Neural crest cell (in vitro differentiated cells): ENCODE data around the gene SELENOV. TPM values are rescaled to one million over a fixed set of nuclear protein-coding genes. Genes with fewer than 3 reads are reported as not detected.
"Not testable (repeated sequence)": the region's sequence is repeated elsewhere in the genome, so short reads cannot be mapped to it uniquely, and the experiment has no call there.

Source experiments
- DNase-seq: peaks from one replicate; pipeline ENCODE4 v3.0.0; 2021; ENCODE audit warnings: low read depth, mixed read lengths, low spot score
- H3K27ac Mint-ChIP-seq: one replicate; pipeline ENCODE4 v1.8.0; 2021; ENCODE audit warnings: mild to moderate bottlenecking, mixed read lengths; ENCODE audit not compliant: unreplicated experiment
- H3K27me3 Mint-ChIP-seq: 2 replicates; pipeline ENCODE4 v1.8.0; 2021; ENCODE audit warnings: low read depth, mild to moderate bottlenecking, mixed read lengths
- H3K36me3 Mint-ChIP-seq: 2 replicates; pipeline ENCODE4 v1.8.0; 2021; ENCODE audit warnings: low read depth, mild to moderate bottlenecking, mixed read lengths
- H3K4me1 Mint-ChIP-seq: 2 replicates; pipeline ENCODE4 v1.8.0; 2021; ENCODE audit warnings: mixed read lengths
- H3K4me3 Mint-ChIP-seq: one replicate; pipeline ENCODE4 v1.8.0; 2021; ENCODE audit warnings: mild to moderate bottlenecking, mixed read lengths
- H3K9me3 Mint-ChIP-seq: 2 replicates; pipeline ENCODE4 v1.8.0; 2021; ENCODE audit warnings: mixed read lengths
- total RNA-seq: library from RNA; stranded (reverse); gene quantifications from 2 replicates; pipeline ENCODE4 v1.2.1, GENCODE V29; 2021
- TF ChIP-seq, protein P1 (sequence below): fragments of 200-600 bp; sonication (generic); conservative IDR thresholded peaks from 2 replicates; pipeline ENCODE4 v1.5.0; 2021; ENCODE audit warnings: antibody characterized with exemption, mild to moderate bottlenecking

Gene SELENOV
- total RNA-seq, 1 donor from 2014 or later, result not detected

DNA sequence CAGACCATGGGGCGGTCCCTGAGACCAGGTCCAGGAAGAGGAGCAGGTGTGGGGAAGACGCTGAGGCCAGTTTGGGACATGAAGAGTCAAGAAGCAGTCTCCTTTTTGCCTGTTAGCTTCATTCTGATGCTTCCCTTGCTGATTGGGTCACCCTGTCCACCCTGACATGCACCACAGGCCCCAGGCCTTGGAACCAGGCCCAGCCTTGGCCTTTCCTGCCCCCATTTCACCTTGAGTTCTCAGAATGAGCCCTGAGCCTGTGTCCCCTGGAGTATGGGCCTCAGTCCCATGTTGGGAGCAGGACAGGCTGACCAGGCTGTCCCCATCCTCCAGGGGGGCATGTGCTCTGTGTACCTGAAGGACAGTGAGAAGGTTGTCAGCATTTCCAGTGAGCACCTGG, 39.2 kb upstream of the SELENOV start:
- Mint-ChIP-seq H3K27me3 (no peaks in the 10 kb centered on the region), H3K4me1 (peaks cover 11% of the 10 kb centered on the region), H3K36me3 (peaks cover 13% of the 10 kb centered on the region), H3K27ac (no peak overlapping the region), H3K4me3 (no peak overlapping the region), H3K9me3 (no peaks in the 10 kb centered on the region)
- no peak for DNase-seq
- TF ChIP-seq, protein P1, sequence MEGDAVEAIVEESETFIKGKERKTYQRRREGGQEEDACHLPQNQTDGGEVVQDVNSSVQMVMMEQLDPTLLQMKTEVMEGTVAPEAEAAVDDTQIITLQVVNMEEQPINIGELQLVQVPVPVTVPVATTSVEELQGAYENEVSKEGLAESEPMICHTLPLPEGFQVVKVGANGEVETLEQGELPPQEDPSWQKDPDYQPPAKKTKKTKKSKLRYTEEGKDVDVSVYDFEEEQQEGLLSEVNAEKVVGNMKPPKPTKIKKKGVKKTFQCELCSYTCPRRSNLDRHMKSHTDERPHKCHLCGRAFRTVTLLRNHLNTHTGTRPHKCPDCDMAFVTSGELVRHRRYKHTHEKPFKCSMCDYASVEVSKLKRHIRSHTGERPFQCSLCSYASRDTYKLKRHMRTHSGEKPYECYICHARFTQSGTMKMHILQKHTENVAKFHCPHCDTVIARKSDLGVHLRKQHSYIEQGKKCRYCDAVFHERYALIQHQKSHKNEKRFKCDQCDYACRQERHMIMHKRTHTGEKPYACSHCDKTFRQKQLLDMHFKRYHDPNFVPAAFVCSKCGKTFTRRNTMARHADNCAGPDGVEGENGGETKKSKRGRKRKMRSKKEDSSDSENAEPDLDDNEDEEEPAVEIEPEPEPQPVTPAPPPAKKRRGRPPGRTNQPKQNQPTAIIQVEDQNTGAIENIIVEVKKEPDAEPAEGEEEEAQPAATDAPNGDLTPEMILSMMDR, result no peak

DNA sequence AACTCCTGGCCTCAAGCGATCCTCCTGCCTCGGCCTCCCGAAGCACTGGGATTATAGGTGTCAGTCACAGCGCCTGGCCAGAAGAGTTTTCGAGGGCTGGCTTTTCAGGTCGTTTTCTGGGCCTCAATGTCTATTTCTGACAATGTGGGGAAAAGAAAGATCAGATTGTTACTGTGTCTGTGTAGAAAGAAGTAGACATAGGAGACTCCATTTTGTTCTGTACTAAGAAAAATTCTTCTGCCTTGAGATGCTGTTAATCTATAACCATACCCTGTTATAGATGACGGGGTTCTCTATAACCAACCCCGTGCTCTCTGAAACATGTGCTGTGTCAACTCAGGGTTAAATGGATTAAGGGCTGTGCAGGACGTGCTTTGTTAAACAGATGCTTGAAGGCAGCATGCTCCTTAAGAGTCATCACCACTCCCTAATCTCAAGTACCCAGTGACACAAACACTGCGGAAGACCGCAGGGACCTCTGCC, 35.6 kb upstream of the SELENOV start:
- peak overlapping the region; percentile 93 for H3K4me3 Mint-ChIP-seq
- H3K4me1 Mint-ChIP-seq, result peaks cover 23% of the 10 kb centered on the region
- not testable (repeated sequence) for H3K9me3 Mint-ChIP-seq, H3K27me3 Mint-ChIP-seq, DNase-seq, H3K36me3 Mint-ChIP-seq
- H3K27ac Mint-ChIP-seq, result peak overlapping the region; percentile 94

DNA sequence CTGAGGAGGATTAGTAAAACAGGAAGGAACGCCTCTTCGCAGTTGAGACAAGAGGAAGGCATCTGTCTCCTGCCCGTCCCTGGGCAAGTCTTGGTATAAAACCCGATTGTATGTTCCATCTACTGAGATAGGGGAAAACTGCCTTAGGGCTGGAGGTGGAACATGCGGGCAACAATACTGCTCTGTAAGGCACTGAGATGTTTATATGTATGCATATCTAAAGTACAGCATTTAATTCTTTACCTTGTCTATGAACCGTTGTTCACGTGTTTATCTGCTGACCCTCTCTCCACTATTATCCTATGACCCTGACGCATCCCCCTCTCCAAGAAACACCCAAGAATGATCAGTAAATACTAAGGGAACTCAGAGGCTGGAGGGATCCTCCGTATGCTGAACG, 35.0 kb upstream of the SELENOV start:
- Mint-ChIP-seq H3K4me3 (peak overlapping the region; percentile 93), H3K27ac (peak overlapping the region; percentile 94), H3K4me1 (peaks cover 23% of the 10 kb centered on the region), H3K27me3 (no peaks in the 10 kb centered on the region), H3K36me3 (peaks cover 5% of the 10 kb centered on the region), H3K9me3 (no peaks in the 10 kb centered on the region)
- TF ChIP-seq, protein P1, result no peak
- no peak for DNase-seq

DNA sequence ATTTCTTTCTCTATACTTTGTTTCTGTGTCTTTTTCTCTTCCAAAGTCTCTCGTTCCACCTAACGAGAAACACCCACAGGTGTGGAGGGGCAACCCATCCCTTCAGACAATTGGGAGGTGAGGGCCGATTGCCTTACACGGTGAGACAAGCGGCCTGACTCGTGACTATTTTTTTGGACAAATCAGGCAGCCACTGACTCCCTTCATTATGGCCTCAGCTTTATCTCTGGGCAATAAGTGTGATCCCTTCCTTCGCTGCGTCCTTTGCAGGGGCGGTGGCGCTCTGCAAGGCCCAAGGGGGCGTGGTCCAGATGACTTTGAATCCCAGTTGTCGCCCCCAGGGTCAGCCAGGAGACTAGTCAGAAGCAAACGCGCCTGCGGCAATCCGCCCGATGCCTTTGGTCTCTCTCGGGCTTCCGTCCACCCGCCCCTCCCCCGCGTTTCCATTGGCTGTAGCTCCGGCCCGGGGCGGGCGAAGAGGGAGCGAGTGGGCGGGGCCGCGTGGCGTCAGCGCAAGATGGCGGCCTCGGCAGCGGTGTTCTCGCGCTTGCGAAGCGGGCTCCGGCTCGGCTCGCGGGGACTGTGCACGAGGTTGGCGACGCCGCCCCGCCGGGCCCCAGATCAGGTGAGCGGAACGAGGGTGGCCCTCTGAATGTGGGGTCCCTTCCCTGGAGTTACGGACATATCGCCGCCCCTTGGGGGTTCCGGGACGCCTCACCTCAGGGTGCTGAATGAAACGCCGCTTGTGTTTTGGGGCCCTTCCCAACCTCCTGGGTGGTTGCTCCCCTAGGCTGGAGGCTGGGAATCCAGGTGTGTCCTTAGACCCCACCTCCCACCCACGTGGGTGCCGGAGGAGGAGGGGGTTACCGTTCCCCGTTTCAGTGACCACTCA, 34.4 kb upstream of the SELENOV start, which contains the start of gene TIMM50:
Gene TIMM50 (plus strand): TSS at position 502 of the 892 bp plus-strand sequence. CDS start 16 bp downstream, at position 518.
- DNase-seq, result peak; percentile 99
- H3K36me3 Mint-ChIP-seq, result peaks cover 5% of the 10 kb centered on the region
- TF ChIP-seq, protein P1, result no peak

DNA sequence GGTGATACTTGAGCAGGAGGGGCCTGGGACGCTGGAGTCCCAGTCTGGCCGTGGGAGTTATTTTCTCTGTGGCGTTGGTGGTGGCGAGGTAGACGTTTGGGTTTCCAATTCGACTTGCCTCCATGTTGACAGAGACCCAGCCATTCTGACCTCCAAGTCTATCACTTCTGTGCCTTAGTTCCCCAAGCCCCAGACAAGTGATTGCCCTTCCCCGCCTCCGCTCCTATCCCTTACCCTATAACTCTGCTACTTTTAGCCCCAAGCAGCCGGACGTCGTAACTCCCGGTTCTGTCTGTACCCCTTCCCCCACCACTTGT, 33.8 kb upstream of the SELENOV start:
- Mint-ChIP-seq H3K4me1 (peaks cover 23% of the 10 kb centered on the region), H3K9me3 (no peaks in the 10 kb centered on the region), H3K4me3 (peak overlapping the region; percentile 93), H3K27ac (peak overlapping the region; percentile 97), H3K27me3 (no peaks in the 10 kb centered on the region), H3K36me3 (peaks cover 5% of the 10 kb centered on the region)
- TF ChIP-seq, protein P1, result no peak
- no peak for DNase-seq

More for the DNA sequence above, 34.4 kb upstream of the SELENOV start, which contains the start of gene TIMM50:
- H3K27me3 Mint-ChIP-seq, result no peaks in the 10 kb centered on the region
- no peaks in the 10 kb centered on the region for H3K9me3 Mint-ChIP-seq
- peaks cover 23% of the 10 kb centered on the region for H3K4me1 Mint-ChIP-seq
- peak within 1 kb of the TSS; percentile 97 for H3K27ac Mint-ChIP-seq
- H3K4me3 Mint-ChIP-seq, result peak within 1 kb of the TSS; percentile 93

DNA sequence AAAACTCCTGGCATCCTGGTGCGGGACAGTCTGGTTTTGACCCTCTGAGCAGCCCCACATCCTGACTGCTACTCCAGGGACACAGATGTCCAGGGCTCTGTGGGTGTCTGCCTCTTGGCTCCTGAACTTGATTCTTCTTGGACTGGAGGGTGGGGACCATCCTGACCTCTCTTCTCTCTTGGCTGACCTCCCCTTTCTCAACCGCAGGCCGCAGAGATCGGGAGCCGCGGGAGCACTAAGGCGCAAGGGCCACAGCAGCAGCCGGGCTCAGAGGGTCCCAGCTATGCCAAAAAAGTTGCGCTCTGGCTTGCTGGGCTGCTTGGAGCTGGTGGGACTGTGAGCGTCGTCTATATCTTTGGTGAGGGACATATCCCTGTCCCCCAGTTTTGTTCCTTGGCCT, 33.3 kb upstream of the SELENOV start:
- H3K9me3 Mint-ChIP-seq, result no peaks in the 10 kb centered on the region
- no peaks in the 10 kb centered on the region for H3K27me3 Mint-ChIP-seq
- DNase-seq, result no peak
- peak overlapping the region; percentile 97 for H3K27ac Mint-ChIP-seq
- H3K4me3 Mint-ChIP-seq, result peak overlapping the region; percentile 93
- peaks cover under 1% of the 10 kb centered on the region for H3K36me3 Mint-ChIP-seq
- peaks cover 23% of the 10 kb centered on the region for H3K4me1 Mint-ChIP-seq
- TF ChIP-seq, protein P1, result no peak
